H1 (cell line): ENCODE measurements around the gene INPP4A. TPM values are rescaled to one million over a fixed set of nuclear protein-coding genes. Genes with fewer than 3 reads are reported as not detected.

Experiments
- CTCF ChIA-PET: fragments of 300-600 bp; sonication (Branson Sonifier 250); formaldehyde crosslinking; loops from one replicate; lab custom pipeline; 2021; ENCODE audit not compliant: partially characterized antibody; lab: Charles Lee
- POLR2A ChIA-PET: fragments of 300-600 bp; sonication (Branson Sonifier 250); formaldehyde crosslinking; loops from one replicate; lab custom pipeline; 2021; ENCODE audit warnings: inconsistent platforms; ENCODE audit not compliant: partially characterized antibody; lab: Charles Lee
- DNase-seq, 2 experiments: peaks; one replicate each; pipeline versions ENCODE4 v3.0.0 to v3.0.0-alpha.2; 2010 to 2022; ENCODE audit warnings: low spot score in 2 of 2, low read depth in 1 of 2, mixed read lengths in 1 of 2
- FAIRE-seq: peaks from 2 replicates; lab custom pipeline; 2011; peaks lifted over from hg19 to GRCh38; lab: Jason Lieb, UNC
- H2AFZ ChIP-seq: 2 replicates; pipeline ENCODE4 v1.8.1; 2012; ENCODE audit warnings: low read length, inconsistent platforms
- H2AK5ac ChIP-seq: 2 replicates; pipeline ENCODE4 v1.6.1; 2013; ENCODE audit warnings: low read depth, low read length
- H2BK120ac ChIP-seq: replicated peaks from 2 replicates; pipeline ENCODE3; 2013; ENCODE audit warnings: low read depth, low read length, inconsistent platforms
- H2BK12ac ChIP-seq: 2 replicates; pipeline ENCODE4 v1.6.1; 2013; ENCODE audit warnings: low read depth, low read length
- H2BK15ac ChIP-seq: 2 replicates; pipeline ENCODE4 v1.6.1; 2013; ENCODE audit warnings: low read length
- H2BK20ac ChIP-seq: 2 replicates; pipeline ENCODE4 v1.6.1; 2013; ENCODE audit warnings: low read length
- H2BK5ac ChIP-seq: 2 replicates; pipeline ENCODE4 v1.6.1; 2013; ENCODE audit warnings: low read depth, low read length
- H3K14ac ChIP-seq: 2 replicates; pipeline ENCODE4 v1.6.1; 2013; ENCODE audit warnings: inconsistent platforms; ENCODE audit not compliant: insufficient read length
- H3K18ac ChIP-seq: 2 replicates; pipeline ENCODE4 v1.6.1; 2013; ENCODE audit warnings: low read length; ENCODE audit errors: extremely low read depth
- H3K23ac ChIP-seq: 2 replicates; pipeline ENCODE4 v1.6.1; 2013; ENCODE audit warnings: inconsistent platforms; ENCODE audit not compliant: insufficient read length
- H3K23me2 ChIP-seq: 2 replicates; pipeline ENCODE4 v1.6.1; 2013; ENCODE audit warnings: low read depth, low read length
- H3K27ac ChIP-seq: 2 replicates; pipeline ENCODE4 v1.6.1; 2011; ENCODE audit warnings: low read depth, low read length, inconsistent platforms
- H3K27me3 ChIP-seq, 4 experiments: replicated peaks in 1 of 4; 1 replicate in 1 of 4; 2 replicates in 3 of 4; pipeline versions ENCODE4 v1.6.1 to v1.8.1; 2011 to 2013; ENCODE audit warnings: low read length in 3 of 4, mild to moderate bottlenecking in 3 of 4, inconsistent platforms in 2 of 4, mixed read lengths in 2 of 4, moderate library complexity in 1 of 4; ENCODE audit not compliant: control insufficient read depth in 3 of 4, insufficient read depth in 3 of 4; ENCODE audit errors: extremely low read depth in 1 of 4
- H3K36me3 ChIP-seq, 4 experiments: 2 replicates each; pipeline versions ENCODE4 v1.6.1 to v1.8.1; 2011 to 2013; ENCODE audit warnings: mild to moderate bottlenecking in 4 of 4, low read length in 3 of 4, moderate library complexity in 2 of 4, control low read depth in 1 of 4, inconsistent platforms in 1 of 4; ENCODE audit not compliant: insufficient read depth in 4 of 4, control insufficient read depth in 2 of 4
- H3K4ac ChIP-seq: replicated peaks from 2 replicates; pipeline ENCODE3; 2013; ENCODE audit warnings: low read length, low read depth, mixed read lengths, inconsistent platforms; ENCODE audit not compliant: insufficient read length
- H3K4me1 ChIP-seq, 4 experiments: replicated peaks in 1 of 4; 1 replicate in 1 of 4; 2 replicates in 3 of 4; pipeline versions ENCODE4 v1.6.1 to v1.8.1; 2011 to 2013; ENCODE audit warnings: low read length in 3 of 4, inconsistent platforms in 2 of 4, mixed read lengths in 1 of 4; ENCODE audit not compliant: insufficient read depth in 4 of 4, control insufficient read depth in 3 of 4
- H3K4me2 ChIP-seq, 2 experiments: 2 replicates each; pipeline versions ENCODE4 v1.6.1 to v1.8.1; 2011 to 2013; ENCODE audit warnings: low read depth in 2 of 2, low read length in 2 of 2, control low read depth in 1 of 2, inconsistent platforms in 1 of 2, mild to moderate bottlenecking in 1 of 2; ENCODE audit not compliant: insufficient read depth in 1 of 2
- H3K4me3 ChIP-seq, 4 experiments: fragments of 200-600, 300-600 bp in 1 of 4; sonication (generic), shearing (Covaris generic), sonication (Bioruptor Twin) in 1 of 4; 2 replicates each; pipeline versions ENCODE4 v1.5.1 to v1.8.1; 2011 to 2016; ENCODE audit warnings: low read length in 4 of 4, low read depth in 3 of 4, control low read depth in 2 of 4, inconsistent platforms in 2 of 4, mild to moderate bottlenecking in 2 of 4, mixed read lengths in 1 of 4, moderate library complexity in 1 of 4; ENCODE audit not compliant: insufficient read depth in 2 of 4; ENCODE audit errors: extremely low read depth in 1 of 4
- H3K56ac ChIP-seq: replicated peaks from 2 replicates; pipeline ENCODE3; 2013; ENCODE audit warnings: low read depth, mild to moderate bottlenecking, mixed read lengths, low read length, inconsistent platforms; ENCODE audit not compliant: insufficient read length
- H3K79me1 ChIP-seq: 2 replicates; pipeline ENCODE4 v1.6.1; 2013; ENCODE audit warnings: low read depth, low read length, control low read depth
- H3K79me2 ChIP-seq, 2 experiments: 2 replicates each; pipeline versions ENCODE4 v1.6.1 to v1.8.1; 2012 to 2013; ENCODE audit warnings: low read length in 2 of 2, mild to moderate bottlenecking in 2 of 2, inconsistent platforms in 1 of 2; ENCODE audit not compliant: insufficient read depth in 2 of 2, control insufficient read depth in 1 of 2
- H3K9ac ChIP-seq, 4 experiments: replicated peaks in 1 of 4; 1 replicate in 1 of 4; 2 replicates in 3 of 4; pipeline versions ENCODE4 v1.6.1 to v1.8.1; 2011 to 2013; ENCODE audit warnings: low read depth in 3 of 4, low read length in 3 of 4, control low read depth in 2 of 4, mild to moderate bottlenecking in 2 of 4, moderate library complexity in 2 of 4, inconsistent platforms in 1 of 4; ENCODE audit errors: extremely low read depth in 1 of 4
- H3K9me3 ChIP-seq, 2 experiments: 2 replicates each; pipeline versions ENCODE4 v1.6.1 to v1.8.1; 2012 to 2013; ENCODE audit warnings: mild to moderate bottlenecking in 2 of 2, moderate library complexity in 2 of 2, control low read depth in 1 of 2, inconsistent platforms in 1 of 2, low read depth in 1 of 2, low read length in 1 of 2, mixed read lengths in 1 of 2; ENCODE audit not compliant: insufficient read depth in 2 of 2
- H4K20me1 ChIP-seq, 2 experiments: replicated peaks in 1 of 2; 2 replicates each; pipeline versions ENCODE3 to v1.8.1; 2011 to 2013; ENCODE audit warnings: inconsistent platforms in 2 of 2, low read length in 2 of 2, mild to moderate bottlenecking in 1 of 2; ENCODE audit not compliant: insufficient read depth in 2 of 2, control insufficient read depth in 1 of 2
- H4K5ac ChIP-seq: 2 replicates; pipeline ENCODE4 v1.6.1; 2013; ENCODE audit warnings: low read length, low read depth, mixed read lengths, inconsistent platforms; ENCODE audit not compliant: insufficient read length
- H4K8ac ChIP-seq: 2 replicates; pipeline ENCODE4 v1.8.0; 2013; ENCODE audit warnings: mild to moderate bottlenecking, moderate library complexity, low read length, inconsistent platforms; ENCODE audit not compliant: insufficient read depth; ENCODE audit errors: extremely low read depth
- H4K91ac ChIP-seq: replicated peaks from 2 replicates; pipeline ENCODE3; 2013; ENCODE audit warnings: low read length, mixed read lengths, inconsistent platforms; ENCODE audit not compliant: insufficient read length
- ATF2 ChIP-seq: IDR thresholded peaks from 2 replicates; pipeline ENCODE4 v1.6.1; 2012; ENCODE audit warnings: low read length, inconsistent platforms
- BCL11A ChIP-seq, 2 experiments: IDR thresholded peaks; one replicate each; pipeline ENCODE4 v1.6.1; 2011; ENCODE audit warnings: low read depth in 2 of 2, low read length in 2 of 2, mild to moderate bottlenecking in 2 of 2
- HDAC2 ChIP-seq, 2 experiments: fragments of 300-600 bp in 1 of 2; sonication (generic) in 1 of 2; IDR thresholded peaks; 2 replicates each; pipeline ENCODE4 v1.6.1; 2011 to 2012; ENCODE audit warnings: low read depth in 2 of 2, low read length in 2 of 2, mild to moderate bottlenecking in 2 of 2, moderate library complexity in 2 of 2, borderline replicate concordance in 1 of 2, inconsistent platforms in 1 of 2
- RFX5 ChIP-seq: IDR thresholded peaks from 2 replicates; pipeline ENCODE4 v1.6.1; 2011; ENCODE audit warnings: low read depth, low read length, improper control_type of control experiment, borderline replicate concordance
- RNF2 ChIP-seq: fragments of 200-900, 300-1000 bp; sonication (generic); IDR thresholded peaks from 2 replicates; pipeline ENCODE4 v1.7.1; 2016; ENCODE audit warnings: borderline replicate concordance, low read depth, mild to moderate bottlenecking, antibody characterized with exemption, low read length; ENCODE audit not compliant: poor library complexity, severe bottlenecking; ENCODE audit errors: missing control alignments
- SAP30 ChIP-seq: fragments of 300-600 bp; sonication (generic); IDR thresholded peaks from 2 replicates; pipeline ENCODE4 v1.7.1; 2012; ENCODE audit warnings: low read length, moderate library complexity, mild to moderate bottlenecking, inconsistent platforms; ENCODE audit not compliant: insufficient read depth, insufficient replicate concordance
- SIN3A ChIP-seq, 2 experiments: IDR thresholded peaks in 1 of 2; conservative IDR thresholded peaks in 1 of 2; 2 replicates each; pipeline ENCODE4 v1.6.1; 2011 to 2012; ENCODE audit warnings: low read length in 2 of 2, improper control_type of control experiment in 1 of 2, low read depth in 1 of 2, mild to moderate bottlenecking in 1 of 2
- SIX5 ChIP-seq: IDR thresholded peaks from 2 replicates; pipeline ENCODE4 v1.6.1; 2011; ENCODE audit warnings: mild to moderate bottlenecking, low read depth, low read length
- TBP ChIP-seq: IDR thresholded peaks from 2 replicates; pipeline ENCODE4 v1.6.1; 2011; ENCODE audit warnings: low read depth, low read length, improper control_type of control experiment
- TEAD4 ChIP-seq: IDR thresholded peaks from 2 replicates; pipeline ENCODE4 v1.6.1; 2012; ENCODE audit warnings: low read depth, low read length, inconsistent platforms, mixed read lengths
- ZNF274 ChIP-seq: IDR thresholded peaks from 2 replicates; pipeline ENCODE4 v1.7.0; 2012; ENCODE audit warnings: low read length, borderline replicate concordance; ENCODE audit errors: extremely low read depth
- WGBS, 2 experiments: shearing (Covaris generic) in 1 of 2; methylation state at CpG; one replicate each; pipeline versions ENCODE4 v1.1.6 to v1.1.7; 2013 to 2015; ENCODE audit warnings: low lambda C conversion rate in 2 of 2, mixed read lengths in 2 of 2, inconsistent platforms in 1 of 2, low coverage in 1 of 2, missing lambda C conversion rate in 1 of 2; ENCODE audit not compliant: insufficient replicate concordance in 2 of 2, insufficient coverage in 1 of 2, insufficient read length in 1 of 2; ENCODE audit errors: extremely low coverage in 1 of 2, missing lambda C conversion rate in 1 of 2; 5-methylcytosine and 5-hydroxymethylcytosine counted together
- polyA plus RNA-seq, 7 experiments: library from polyadenylated mRNA; depleted of rRNA in 3 of 7; stranded (reverse) in 5 of 7; unstranded in 2 of 7; fragments of >200 nt in 5 of 7; fragments of 200-250 nt in 2 of 7; gene quantifications; 1 replicate in 5 of 7; 2 replicates in 1 of 7; 4 replicates in 1 of 7; pipeline versions ENCODE4 v1.2.1 to v1.2.3, GENCODE V29; 2011 to 2013; ENCODE audit warnings: missing spikeins in 2 of 7, mixed read lengths in 2 of 7
- total RNA-seq: library from RNA; stranded (reverse); fragmentation: NEBNext Ultra II Directional; extraction: Animal tissue kit (Norgen Biotek cat#: 25700); gene quantifications from 2 replicates; pipeline ENCODE4 v1.2.1, GENCODE V29; 2021

INPP4A gene
- total and polyA plus RNA-seq, 2 of the 8 experiments (the other 6 are each of a cell fraction or from before 2014, with no cell fraction given) = 25.6 to 34.3 TPM

GRCh38 chr2:98521266-98521665 is 76.6 kb downstream of the INPP4A start:
- Histone ChIP-seq H3K4me2 (no peak overlapping the region), H2BK15ac (no peak overlapping the region), H3K79me1 (no peaks in the 10 kb centered on the region; the same call in 1 of the 2 replicates), H3K9ac (peak overlapping the region in 1 of 4 experiments; percentile 34; a peak in 1 of 7 replicates), H3K4me3 (no peak overlapping the region), H4K5ac (no peak overlapping the region), H3K27ac (no peak overlapping the region), H3K18ac (no peak overlapping the region), H3K4ac (no peak overlapping the region), H2BK20ac (no peak overlapping the region), H2AK5ac (no peak overlapping the region), H2BK120ac (no peak overlapping the region), H3K4me1 (no peaks in the 10 kb centered on the region), H3K9me3 (no peaks in the 10 kb centered on the region), H3K56ac (no peak overlapping the region), H3K23ac (no peak overlapping the region), H3K14ac (no peak overlapping the region), H3K79me2 (peaks cover 0 to 16% of the 10 kb centered on the region in 2 experiments; a peak in 2 of 4 replicates), H2AFZ (no peak overlapping the region), H3K23me2 (no peaks in the 10 kb centered on the region), H2BK12ac (no peak overlapping the region), H2BK5ac (no peak overlapping the region), H4K8ac (no peak overlapping the region; the same call in 1 of the 2 replicates), H3K36me3 (peaks cover 0 to 3% (median 1%) of the 10 kb centered on the region in 4 experiments; a peak in 4 of 8 replicates), H4K20me1 (peaks cover 2 to 4% of the 10 kb centered on the region in 2 experiments), H3K27me3 (no peaks in the 10 kb centered on the region), H4K91ac (no peak overlapping the region)
- CTCF ChIA-PET = no interaction called here
- FAIRE-seq = no peak
- TF ChIP-seq RFX5 (no peak), HDAC2 (IDR thresholded peaks at IDR 0.05; ENCODE audit: borderline replicate concordance in 1 of 2, low read depth in 2 of 2, low read length in 2 of 2) (no peak), TBP (no peak), SIN3A (conservative IDR thresholded peaks at IDR 0.05 in 1 of 2, IDR thresholded peaks at IDR 0.05 in 1 of 2; ENCODE audit: low read depth in 1 of 2, low read length in 2 of 2) (no peak), ZNF274 (no peak), RNF2 (no peak), SAP30 (no peak), ATF2 (no peak), BCL11A (IDR thresholded peaks at IDR 0.05; ENCODE audit: low read depth in 2 of 2, low read length in 2 of 2) (no peak), SIX5 (no peak), TEAD4 (no peak)
- DNase-seq = no peak
- 89% methylated on average over 7 of the region's 7 CpGs; no CpG with 5 or more reads in 1 of the 2 experiments for WGBS, 2 experiments
- POLR2A ChIA-PET = no interaction called here
